OCI-LY1 (cell line): ENCODE data around the gene TNNC1.

Experiments
- EZH2 ChIP-seq: fragments of 200-600 bp; sonication (generic), shearing (Covaris generic); IDR thresholded peaks from 2 replicates; pipeline ENCODE4 v1.8.0; 2017; ENCODE audit warnings: borderline replicate concordance, mixed run types, mild to moderate bottlenecking, antibody characterized with exemption, low read length, moderate library complexity, mixed read lengths
- TF ChIP-seq, protein P1 (sequence below): fragments of 200-600 bp; sonication (generic), shearing (Covaris generic); IDR thresholded peaks from 2 replicates; pipeline ENCODE4 v1.5.1; 2017; ENCODE audit warnings: mild to moderate bottlenecking, antibody characterized with exemption, low read length, moderate library complexity, mixed read lengths

GRCh38 chr3:52406231-52406661 is 47.6 kb downstream of the TNNC1 start:
- TF ChIP-seq, protein P1, sequence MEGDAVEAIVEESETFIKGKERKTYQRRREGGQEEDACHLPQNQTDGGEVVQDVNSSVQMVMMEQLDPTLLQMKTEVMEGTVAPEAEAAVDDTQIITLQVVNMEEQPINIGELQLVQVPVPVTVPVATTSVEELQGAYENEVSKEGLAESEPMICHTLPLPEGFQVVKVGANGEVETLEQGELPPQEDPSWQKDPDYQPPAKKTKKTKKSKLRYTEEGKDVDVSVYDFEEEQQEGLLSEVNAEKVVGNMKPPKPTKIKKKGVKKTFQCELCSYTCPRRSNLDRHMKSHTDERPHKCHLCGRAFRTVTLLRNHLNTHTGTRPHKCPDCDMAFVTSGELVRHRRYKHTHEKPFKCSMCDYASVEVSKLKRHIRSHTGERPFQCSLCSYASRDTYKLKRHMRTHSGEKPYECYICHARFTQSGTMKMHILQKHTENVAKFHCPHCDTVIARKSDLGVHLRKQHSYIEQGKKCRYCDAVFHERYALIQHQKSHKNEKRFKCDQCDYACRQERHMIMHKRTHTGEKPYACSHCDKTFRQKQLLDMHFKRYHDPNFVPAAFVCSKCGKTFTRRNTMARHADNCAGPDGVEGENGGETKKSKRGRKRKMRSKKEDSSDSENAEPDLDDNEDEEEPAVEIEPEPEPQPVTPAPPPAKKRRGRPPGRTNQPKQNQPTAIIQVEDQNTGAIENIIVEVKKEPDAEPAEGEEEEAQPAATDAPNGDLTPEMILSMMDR: no peak
- TF ChIP-seq EZH2: no peak
